Measurements from ENCODE around the gene MPO. TPM values are rescaled to one million over a fixed set of nuclear protein-coding genes. Genes with fewer than 3 reads are reported as not detected.

The MPO gene
- total RNA-seq, 4 donors from 2014 or later = 0.10 TPM; not detected in 3

DNA sequence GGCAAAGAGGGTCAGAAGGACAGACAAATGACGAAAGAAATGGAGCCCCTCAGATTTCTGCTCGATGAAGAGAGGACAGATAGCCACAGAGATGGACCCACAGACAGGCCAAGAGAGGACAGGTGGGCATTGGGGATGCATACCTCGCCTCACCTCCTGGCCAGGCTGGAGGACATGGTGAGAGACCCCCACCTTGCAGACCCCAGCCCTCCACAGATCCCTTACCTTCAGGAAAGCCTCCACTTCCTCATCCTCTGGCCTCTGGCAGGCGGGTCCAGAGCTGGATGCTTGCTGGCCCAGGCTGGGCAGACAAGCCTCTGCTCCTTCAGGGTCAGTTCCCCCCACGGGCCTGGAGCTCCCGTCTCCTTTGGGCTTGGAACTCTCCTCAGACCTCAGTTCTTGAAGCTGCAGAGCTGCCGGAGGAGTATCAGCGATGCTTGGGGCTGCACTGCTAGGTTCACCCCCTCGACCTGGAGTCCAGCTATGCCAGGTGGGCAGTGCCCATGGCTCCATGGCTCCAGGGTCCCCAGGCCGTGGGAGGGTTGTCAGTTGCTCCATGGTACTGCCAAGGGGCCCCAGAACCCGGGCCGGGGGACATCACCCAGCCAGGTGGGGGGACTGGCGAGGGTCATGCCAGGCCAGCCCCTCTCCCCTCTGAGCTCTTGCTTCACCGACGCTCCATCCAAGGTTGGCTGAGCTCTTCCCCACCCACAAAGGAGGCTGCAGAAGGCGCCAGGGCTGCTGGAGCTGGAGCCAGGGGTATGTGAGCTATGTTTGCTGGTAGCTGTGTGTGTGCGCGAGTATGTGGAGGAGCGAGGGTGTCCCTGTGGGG, 46.8 kb upstream of the MPO start:
- no peak for DNase-seq (ENCODE audit: low spot score in 2 of 2)
- TF ChIP-seq POLR2A (IDR thresholded peaks at IDR 0.05) (no peak), CTCF (IDR thresholded peaks at IDR 0.05) (no peak)
- WGBS, 2 donors = 75 to 77% methylated on average over 15 to 19 of the region's 19 CpGs
- intact Hi-C loops (cut with DNase I; ENCODE audit: low total_unique reads) = no loop called here
- H3K4me3 ChIP-seq (ENCODE audit: low read depth, poor library complexity, severe bottlenecking) = no peak overlapping the region

GRCh38 chr17:58326609-58327362, 46.1 kb upstream of the MPO start:
- 87 to 89% methylated on average over 8 to 9 of the region's 9 CpGs for WGBS, 2 donors
- DNase-seq (ENCODE audit: low spot score in 2 of 2) = no peak
- TF ChIP-seq CTCF (IDR thresholded peaks at IDR 0.05) (no peak), POLR2A (IDR thresholded peaks at IDR 0.05) (no peak)
- no peak overlapping the region for H3K4me3 ChIP-seq (ENCODE audit: low read depth, poor library complexity, severe bottlenecking)
- intact Hi-C loops (cut with DNase I; ENCODE audit: low total_unique reads) = no loop called here

GRCh38 chr17:58325976-58326468, 45.3 kb upstream of the MPO start:
- H3K4me3 ChIP-seq (ENCODE audit: low read depth, poor library complexity, severe bottlenecking) = no peak overlapping the region
- 83 to 87% methylated on average over 11 of the region's 11 CpGs for WGBS, 2 donors
- DNase-seq (ENCODE audit: low spot score in 2 of 2) = no peak
- intact Hi-C loops (cut with DNase I; ENCODE audit: low total_unique reads) = no loop called here
- TF ChIP-seq POLR2A (IDR thresholded peaks at IDR 0.05) (no peak), CTCF (IDR thresholded peaks at IDR 0.05) (no peak)

GRCh38 chr17:58325289-58325726, 44.6 kb upstream of the MPO start:
- WGBS, 2 donors = 74 to 81% methylated on average over 11 of the region's 11 CpGs
- no peak for DNase-seq (ENCODE audit: low spot score in 2 of 2)

GRCh38 chr17:58324409-58325288, 43.9 kb upstream of the MPO start:
- intact Hi-C loops (cut with DNase I; ENCODE audit: low total_unique reads) = no loop called here
- TF ChIP-seq POLR2A (IDR thresholded peaks at IDR 0.05) = no peak
- no peak for TF ChIP-seq CTCF (IDR thresholded peaks at IDR 0.05)
- 5 to 8% methylated on average over 37 to 39 of the region's 66 CpGs for WGBS, 2 donors
- DNase-seq (ENCODE audit: low spot score in 2 of 2) = no peak
- peak overlapping the region; percentile 29 for H3K4me3 ChIP-seq (ENCODE audit: low read depth, poor library complexity, severe bottlenecking)

More at GRCh38 chr17:58325289-58325726, 44.6 kb upstream of the MPO start:
- H3K4me3 ChIP-seq (ENCODE audit: low read depth, poor library complexity, severe bottlenecking) = no peak overlapping the region
- no peak for TF ChIP-seq POLR2A (IDR thresholded peaks at IDR 0.05)
- intact Hi-C loops (cut with DNase I; ENCODE audit: low total_unique reads) = no loop called here
